HepG2 (cell line): ENCODE measurements around the gene HCFC1R1. TPM values are rescaled to one million over a fixed set of nuclear protein-coding genes. Genes with fewer than 3 reads are reported as not detected.

Experiments
- AHDC1 ChIP-seq: sonication (generic); formaldehyde crosslinking; IDR thresholded peaks from 2 replicates; pipeline ENCODE4 v1.5.1; 2020; ENCODE audit warnings: mild to moderate bottlenecking, missing genetic modification reagents, borderline replicate concordance
- CSRNP1 ChIP-seq: sonication (generic); formaldehyde crosslinking; IDR thresholded peaks from 2 replicates; pipeline ENCODE4 v1.8.1; 2023; ENCODE audit warnings: mild to moderate bottlenecking, missing genetic modification reagents
- FLYWCH1 ChIP-seq: sonication (generic); formaldehyde crosslinking; IDR thresholded peaks from 2 replicates; pipeline ENCODE4 v1.8.1; 2023; ENCODE audit warnings: mild to moderate bottlenecking, missing genetic modification reagents
- HBP1 ChIP-seq: IDR thresholded peaks from 2 replicates; pipeline ENCODE4 v1.6.1; 2016; ENCODE audit warnings: low read depth, control low read depth
- HNF1A ChIP-seq, 2 experiments: sonication (generic) in 1 of 2; formaldehyde crosslinking in 1 of 2; IDR thresholded peaks; 2 replicates each; pipeline versions ENCODE4 v1.4.0 to v1.6.1; 2016 to 2020; ENCODE audit warnings: borderline replicate concordance in 1 of 2, low read depth in 1 of 2, mild to moderate bottlenecking in 1 of 2, missing genetic modification reagents in 1 of 2
- IRX3 ChIP-seq: sonication (generic); formaldehyde crosslinking; IDR thresholded peaks from 2 replicates; pipeline ENCODE4 v1.8.1; 2023; ENCODE audit warnings: mild to moderate bottlenecking, low read depth, missing genetic modification reagents, borderline replicate concordance
- LCORL ChIP-seq, 2 experiments: fragments of 450-650 bp in 1 of 2; sonication (generic) in 1 of 2; formaldehyde crosslinking in 1 of 2; IDR thresholded peaks; 2 replicates each; pipeline versions ENCODE4 v1.5.0 to v1.6.1; 2017 to 2020; ENCODE audit warnings: antibody characterized with exemption in 1 of 2, missing genetic modification reagents in 1 of 2
- ZNF235 ChIP-seq: sonication (generic); formaldehyde crosslinking; IDR thresholded peaks from 2 replicates; pipeline ENCODE4 v1.8.1; 2023; ENCODE audit warnings: mild to moderate bottlenecking, missing genetic modification reagents, borderline replicate concordance
- ZNF24 ChIP-seq: fragments of 450-650 bp; IDR thresholded peaks from 2 replicates; pipeline ENCODE4 v1.6.1; 2017; ENCODE audit warnings: antibody characterized with exemption, mild to moderate bottlenecking
- ZNF280B ChIP-seq: sonication (generic); formaldehyde crosslinking; IDR thresholded peaks from 2 replicates; pipeline ENCODE4 v1.5.0; 2020; ENCODE audit warnings: missing genetic modification reagents, mild to moderate bottlenecking, borderline replicate concordance
- polyA plus RNA-seq, 8 experiments: library from polyadenylated mRNA; depleted of rRNA in 3 of 8; stranded (reverse) in 7 of 8; unstranded in 1 of 8; fragments of >200 nt; fragmentation: Illumina TruSeq in 4 of 8; extraction: Trizol in 4 of 8; gene quantifications; 2 replicates each; pipeline versions ENCODE4 v1.2.1 to v1.2.3, GENCODE V29; 2011 to 2016; ENCODE audit warnings: low read depth in 4 of 8, missing spikeins in 1 of 8, mixed read lengths in 1 of 8; ENCODE audit not compliant: insufficient read depth in 1 of 8
- total RNA-seq, 5 experiments: library from RNA; depleted of rRNA; stranded (reverse); fragments of >200 nt; fragmentation: Illumina TruSeq; extraction: Trizol; gene quantifications; 2 replicates each; pipeline ENCODE4 v1.2.3, GENCODE V29; 2016; ENCODE audit warnings: low read depth in 1 of 5

Gene HCFC1R1
- total and polyA plus RNA-seq, 2 of the 13 experiments (the other 11 are each of a cell fraction or from before 2014, with no cell fraction given), result 13.8 to 16.1 TPM

- TF ChIP-seq HNF1A (IDR thresholded peaks at IDR 0.05; ENCODE audit: low read depth) (no peak), HNF1A (CRISPR knock-in tag; IDR thresholded peaks at IDR 0.05; ENCODE audit: borderline replicate concordance) (no peak), FLYWCH1 (CRISPR knock-in tag) (no peak), ZNF280B (no peak), ZNF24 (peak; percentile 47; the same call in 1 of the 2 replicates), ZNF235 (CRISPR knock-in tag) (no peak), AHDC1 (CRISPR knock-in tag) (0 out of 2 replicates have a peak, but pooled peaks have one; percentile 33), LCORL (IDR thresholded peaks at IDR 0.05) (no peak), LCORL (CRISPR knock-in tag; IDR thresholded peaks at IDR 0.05) (no peak), IRX3 (CRISPR knock-in tag) (no peak), HBP1 (CRISPR knock-in tag) (peak; percentile 94; the same call in 1 of the 2 replicates), CSRNP1 (CRISPR knock-in tag) (no peak)
Measured at GRCh38 chr16:3019594-3020246, 4.0 kb downstream of the HCFC1R1 start (continued).
